Measurements from ENCODE around the gene DPP10.
"Not testable (repeated sequence)": the region's sequence is repeated elsewhere in the genome, so short reads cannot be mapped to it uniquely, and the experiment has no call there.

Gene DPP10

DNA sequence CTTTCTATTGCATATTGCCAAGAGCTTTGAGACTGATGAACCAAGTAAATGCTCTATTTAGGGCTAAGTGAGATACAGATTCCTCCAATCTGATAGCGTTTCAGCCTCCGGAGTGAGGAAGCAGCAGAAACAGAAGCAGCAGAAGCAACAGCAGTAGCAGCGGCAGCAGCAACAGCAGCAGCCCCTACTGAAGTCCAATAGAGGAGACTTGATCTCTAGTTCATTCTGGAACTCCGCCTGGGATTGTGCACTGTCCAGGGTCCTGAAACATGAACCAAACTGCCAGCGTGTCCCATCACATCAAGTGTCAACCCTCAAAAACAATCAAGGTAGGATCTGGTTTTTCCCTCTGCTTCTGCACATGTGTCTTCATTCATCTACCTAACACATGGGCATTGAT, at the start of gene DPP10:
DPP10 (plus strand) TSS at position 132 of the 400 bp plus-strand sequence.
- in situ Hi-C loops (cut with MboI; ENCODE audit: low pct_unique_long_range_greater_than_20kb, low sequenced_read_pairs) = no loop called here
- DNase-seq = peak; percentile 42

DNA sequence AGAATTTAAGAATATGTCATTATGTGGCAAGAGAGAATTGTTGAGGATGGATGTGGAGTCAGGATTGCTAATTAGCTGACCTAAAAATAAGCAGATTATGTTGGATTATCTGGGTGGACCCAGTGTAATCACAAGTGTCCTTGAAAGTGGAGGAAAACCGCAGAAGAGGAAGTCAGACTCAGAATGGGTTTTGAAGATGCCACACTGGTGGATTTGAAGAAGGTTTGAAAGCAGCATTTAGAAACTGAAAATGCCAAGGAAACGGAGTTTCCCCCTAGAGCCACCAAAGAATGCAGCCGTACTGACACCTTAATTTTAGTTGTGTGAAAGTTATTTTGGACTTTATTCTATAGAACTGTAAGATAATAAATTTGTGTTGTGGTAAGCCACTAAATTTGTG, 41.6 kb upstream of the DPP10 start:
- in situ Hi-C loops (cut with MboI; ENCODE audit: low pct_unique_long_range_greater_than_20kb, low sequenced_read_pairs) = no loop called here
- peak; percentile 46 for DNase-seq

- in situ Hi-C loops (cut with MboI; ENCODE audit: low pct_unique_long_range_greater_than_20kb, low sequenced_read_pairs) = no loop called here
- no peak for DNase-seq
Measured at GRCh38 chr2:114405247-114406116, 37.0 kb upstream of the DPP10 start.

- no peak for DNase-seq
Measured at GRCh38 chr2:114406347-114406746, 36.1 kb upstream of the DPP10 start.

DNA sequence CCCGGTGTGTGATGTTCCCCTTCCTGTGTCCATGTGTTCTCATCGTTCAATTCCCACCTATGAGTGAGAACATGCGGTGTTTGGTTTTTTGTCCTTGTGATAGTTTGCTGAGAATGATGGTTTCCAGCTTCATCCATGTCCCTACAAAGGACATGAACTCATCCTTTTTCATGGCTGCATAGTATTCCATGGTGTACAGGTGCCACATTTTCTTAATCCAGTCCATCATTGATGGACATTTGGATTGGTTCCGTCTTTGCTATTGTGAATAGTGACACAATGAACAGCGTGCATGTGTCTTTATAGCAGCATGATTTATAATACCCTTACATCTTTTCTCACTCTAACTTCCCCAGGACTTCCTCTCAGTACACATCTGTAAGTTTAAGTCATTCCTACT, 35.1 kb upstream of the DPP10 start:
- DNase-seq; in situ Hi-C loops (cut with MboI; ENCODE audit: low pct_unique_long_range_greater_than_20kb, low sequenced_read_pairs): not testable (repeated sequence)

More at GRCh38 chr2:114406347-114406746, 36.1 kb upstream of the DPP10 start:
- in situ Hi-C loops (cut with MboI; ENCODE audit: low pct_unique_long_range_greater_than_20kb, low sequenced_read_pairs) = no loop called here

DNA sequence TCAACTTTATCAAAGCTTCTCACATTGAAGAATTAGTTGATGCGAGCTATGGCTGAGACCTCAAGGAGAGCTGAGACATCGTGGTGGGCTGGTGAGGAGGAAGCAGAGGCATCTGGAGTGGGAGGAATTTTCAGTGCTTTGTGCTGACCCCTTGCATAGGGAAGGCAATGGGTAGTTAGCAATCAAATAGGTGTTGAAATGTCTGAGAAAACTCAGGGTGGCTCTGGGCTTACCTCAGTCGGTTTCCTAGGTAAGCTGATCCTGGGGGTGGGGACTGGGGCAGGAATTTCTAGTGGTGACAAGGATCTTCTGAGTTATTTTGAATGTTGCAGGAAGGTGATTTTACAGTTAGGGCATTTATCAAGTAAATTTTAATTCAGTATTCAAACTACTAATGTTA, 20.7 kb upstream of the DPP10 start:
- no peak for DNase-seq
- in situ Hi-C loops (cut with MboI; ENCODE audit: low pct_unique_long_range_greater_than_20kb, low sequenced_read_pairs) = no loop called here

GRCh38 chr2:114424699-114425098, 17.7 kb upstream of the DPP10 start:
- in situ Hi-C loops (cut with MboI; ENCODE audit: low pct_unique_long_range_greater_than_20kb, low sequenced_read_pairs) = no loop called here
- no peak for DNase-seq

GRCh38 chr2:114426756-114427155, 15.7 kb upstream of the DPP10 start:
- in situ Hi-C loops (cut with MboI; ENCODE audit: low pct_unique_long_range_greater_than_20kb, low sequenced_read_pairs) = no loop called here
- no peak for DNase-seq

DNA sequence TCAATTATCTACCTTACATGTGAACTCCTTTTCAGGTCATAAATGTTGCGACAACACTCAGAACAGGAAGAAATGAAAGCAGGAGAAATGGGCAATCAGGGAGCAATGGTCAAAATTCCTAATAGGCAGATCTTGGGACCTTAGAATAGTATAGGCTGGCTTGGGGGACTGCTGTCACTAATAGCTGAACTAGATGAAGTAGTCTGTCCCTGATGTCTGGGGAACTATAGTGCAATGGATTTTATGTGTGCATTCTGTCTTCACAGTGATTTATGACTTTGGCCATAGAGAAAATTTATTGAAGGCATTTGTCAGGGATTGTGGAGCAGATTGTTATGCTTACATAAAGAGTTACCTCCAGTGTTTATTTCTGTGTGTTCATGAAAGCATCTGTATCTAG, 6.1 kb upstream of the DPP10 start:
- in situ Hi-C loops (cut with MboI; ENCODE audit: low pct_unique_long_range_greater_than_20kb, low sequenced_read_pairs) = no loop called here
- no peak for DNase-seq

DNA sequence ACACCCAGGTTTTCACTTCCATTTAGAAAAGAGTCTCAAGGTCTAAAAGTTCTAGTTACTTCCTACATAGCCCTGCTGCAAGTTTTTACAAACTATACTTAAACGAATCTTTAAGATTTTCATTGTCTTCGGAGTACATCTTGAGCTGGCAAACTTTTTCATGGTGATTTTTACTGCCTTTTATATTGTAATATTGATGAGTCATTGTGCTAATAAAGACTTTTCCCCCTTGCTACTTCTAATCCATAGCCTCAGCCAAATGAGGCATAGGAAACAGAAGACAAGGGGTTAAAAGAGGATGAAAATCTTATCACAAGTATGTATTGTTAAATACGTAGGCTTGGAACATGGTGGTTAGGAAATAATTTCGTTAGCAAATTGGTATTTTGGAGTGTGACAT, 4.1 kb downstream of the DPP10 start:
- in situ Hi-C loops (cut with MboI; ENCODE audit: low pct_unique_long_range_greater_than_20kb, low sequenced_read_pairs) = no loop called here
- no peak for DNase-seq

- in situ Hi-C loops (cut with MboI; ENCODE audit: low pct_unique_long_range_greater_than_20kb, low sequenced_read_pairs) = no loop called here
- no peak for DNase-seq
Measured at GRCh38 chr2:114450639-114451038, 8.2 kb downstream of the DPP10 start.

GRCh38 chr2:114456566-114456965, 14.1 kb downstream of the DPP10 start:
- DNase-seq = no peak
- in situ Hi-C loops (cut with MboI; ENCODE audit: low pct_unique_long_range_greater_than_20kb, low sequenced_read_pairs) = no loop called here

DNA sequence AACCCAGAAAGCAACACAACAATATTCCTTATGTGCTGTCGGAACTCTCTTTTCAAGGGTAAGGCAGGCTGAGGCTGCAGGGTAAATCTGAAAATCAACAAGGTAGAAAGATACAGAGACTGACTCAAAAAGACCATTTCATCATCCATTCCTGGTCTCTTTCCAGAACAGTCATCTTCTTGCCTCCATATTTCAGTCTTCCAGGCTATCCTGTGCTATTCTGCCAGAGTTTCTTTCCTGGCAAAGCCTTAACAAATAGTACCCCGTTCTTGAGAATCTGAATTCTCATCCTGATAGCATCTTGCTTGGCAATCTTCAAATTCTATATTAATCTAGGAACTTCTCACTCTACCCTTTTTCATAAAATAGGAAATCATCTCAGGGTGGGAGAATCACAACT, 15.5 kb downstream of the DPP10 start:
- DNase-seq = no peak
- in situ Hi-C loops (cut with MboI; ENCODE audit: low pct_unique_long_range_greater_than_20kb, low sequenced_read_pairs) = no loop called here

- in situ Hi-C loops (cut with MboI; ENCODE audit: low pct_unique_long_range_greater_than_20kb, low sequenced_read_pairs) = no loop called here
- no peak for DNase-seq
Measured at GRCh38 chr2:114461116-114461515, 18.7 kb downstream of the DPP10 start.

DNA sequence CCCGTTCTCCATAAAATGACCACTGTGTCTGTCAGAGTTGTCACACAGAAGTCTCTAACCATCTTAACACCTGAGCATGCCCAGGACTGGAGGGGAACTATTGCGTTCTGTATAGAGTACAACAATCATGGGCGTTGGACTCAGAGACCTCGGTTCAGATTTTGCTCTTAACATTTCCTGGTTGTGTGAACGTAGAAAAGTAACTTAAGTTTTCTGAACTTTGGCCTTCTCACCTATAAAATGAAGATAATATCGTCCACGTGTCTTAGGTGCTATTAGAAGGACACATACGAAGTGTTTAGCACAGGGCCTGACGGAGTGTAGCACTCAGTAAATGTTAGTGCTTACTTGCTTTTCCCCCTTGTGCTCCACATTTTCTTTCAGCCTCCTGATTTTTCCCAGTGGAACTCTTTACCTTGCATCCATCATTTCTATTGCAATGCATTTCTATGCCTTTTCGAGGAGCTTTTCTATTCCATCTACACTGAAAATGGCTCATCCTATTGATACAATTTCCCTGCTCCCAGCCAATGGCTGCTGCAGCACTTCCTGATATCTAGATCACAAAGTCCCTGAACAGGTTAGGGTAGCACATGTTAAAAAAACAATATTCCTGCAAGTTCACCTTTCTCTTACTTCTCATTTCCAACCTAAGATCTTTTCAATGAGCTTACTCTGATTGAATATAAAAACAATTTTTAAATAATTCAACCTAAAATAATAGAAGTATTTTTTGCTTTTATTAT, 22.7 kb downstream of the DPP10 start:
- in situ Hi-C loops (cut with MboI; ENCODE audit: low pct_unique_long_range_greater_than_20kb, low sequenced_read_pairs) = no loop called here
- no peak for DNase-seq

- no peak for DNase-seq
- in situ Hi-C loops (cut with MboI; ENCODE audit: low pct_unique_long_range_greater_than_20kb, low sequenced_read_pairs) = no loop called here
Measured at GRCh38 chr2:114468343-114468742, 25.9 kb downstream of the DPP10 start.

DNA sequence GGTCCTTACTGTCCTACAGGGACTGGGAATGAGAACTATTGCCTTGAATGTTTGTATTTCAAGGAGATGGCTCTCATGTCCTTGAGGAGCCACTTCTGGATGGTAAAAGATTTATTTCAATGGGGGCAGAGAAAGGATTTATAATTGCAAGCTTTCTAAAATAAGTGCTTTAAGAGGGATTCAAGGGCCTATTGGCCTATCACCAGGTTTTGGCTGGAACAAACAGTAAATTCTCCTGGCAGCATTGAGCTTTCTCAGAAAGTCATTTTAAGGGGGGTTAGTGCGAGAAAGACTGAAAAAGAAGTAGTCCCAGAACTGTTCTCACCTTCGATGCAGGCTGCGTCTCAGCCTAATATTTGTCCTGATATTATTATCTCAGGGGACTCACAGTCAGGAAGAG, 29.8 kb downstream of the DPP10 start:
- DNase-seq = no peak
- in situ Hi-C loops (cut with MboI; ENCODE audit: low pct_unique_long_range_greater_than_20kb, low sequenced_read_pairs) = no loop called here

DNA sequence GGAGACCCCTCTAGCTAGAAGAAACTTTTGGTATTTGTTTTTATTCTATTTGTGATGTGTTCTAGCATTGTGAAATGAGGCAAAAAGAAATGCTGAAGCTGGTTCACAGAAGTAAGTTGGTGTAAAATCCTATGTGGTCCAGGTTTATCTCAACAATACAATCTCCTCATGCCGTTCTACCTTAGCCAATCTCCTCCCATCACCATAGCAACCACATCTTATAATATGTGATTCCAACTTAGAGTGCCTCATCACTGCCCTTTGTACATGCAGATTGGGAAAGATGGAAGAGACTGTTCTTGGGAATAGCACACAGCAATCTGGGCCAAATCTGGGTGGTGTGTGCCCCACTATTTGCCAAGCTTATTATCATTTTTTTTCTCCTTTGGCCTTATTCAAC, 30.3 kb downstream of the DPP10 start:
- in situ Hi-C loops (cut with MboI; ENCODE audit: low pct_unique_long_range_greater_than_20kb, low sequenced_read_pairs) = no loop called here

GRCh38 chr2:114488841-114489530, 46.5 kb downstream of the DPP10 start:
- in situ Hi-C loops (cut with MboI; ENCODE audit: low pct_unique_long_range_greater_than_20kb, low sequenced_read_pairs) = no loop called here

More for the DNA sequence above, 30.3 kb downstream of the DPP10 start:
- no peak for DNase-seq

GRCh38 chr2:114495046-114495445, 52.6 kb downstream of the DPP10 start:
- in situ Hi-C loops (cut with MboI; ENCODE audit: low pct_unique_long_range_greater_than_20kb, low sequenced_read_pairs) = no loop called here
- no peak for DNase-seq

More at GRCh38 chr2:114488841-114489530, 46.5 kb downstream of the DPP10 start:
- no peak for DNase-seq

Measured in KBM-7 (cell line).